ENCODE measurements around the gene MAP3K4. TPM values are rescaled to one million over a fixed set of nuclear protein-coding genes. Genes with fewer than 3 reads are reported as not detected.

The MAP3K4 gene
- total RNA-seq, 1 donor from 2014 or later, result 84.3 TPM

- no peak for TF ChIP-seq CTCF (conservative IDR thresholded peaks at IDR 0.05)
- Mint-ChIP-seq H3K4me3 (no peak overlapping the region), H3K9me3 (no peaks in the 10 kb centered on the region), H3K36me3 (ENCODE audit: low read depth) (peaks cover 40% of the 10 kb centered on the region), H3K27me3 (ENCODE audit: low read depth) (no peaks in the 10 kb centered on the region), H3K4me1 (no peaks in the 10 kb centered on the region), H3K27ac (ENCODE audit: unreplicated experiment) (no peak overlapping the region)
- no peak for DNase-seq (ENCODE audit: low read depth, low spot score)
These were observed 117.3 kb downstream of the MAP3K4 start for GRCh38 chr6:161108916-161109315.

- Mint-ChIP-seq H3K9me3 (no peaks in the 10 kb centered on the region), H3K27ac (ENCODE audit: unreplicated experiment) (no peak overlapping the region), H3K4me1 (no peaks in the 10 kb centered on the region), H3K4me3 (no peak overlapping the region), H3K27me3 (ENCODE audit: low read depth) (no peaks in the 10 kb centered on the region), H3K36me3 (ENCODE audit: low read depth) (peaks cover 40% of the 10 kb centered on the region)
- TF ChIP-seq CTCF (conservative IDR thresholded peaks at IDR 0.05), result no peak
- no peak for DNase-seq (ENCODE audit: low read depth, low spot score)
These were observed 117.8 kb downstream of the MAP3K4 start for GRCh38 chr6:161109366-161109765.

GRCh38 chr6:161110028-161110779 lies 118.6 kb downstream of the MAP3K4 start:
- Mint-ChIP-seq H3K27ac (ENCODE audit: unreplicated experiment) (no peak overlapping the region), H3K27me3 (ENCODE audit: low read depth) (no peaks in the 10 kb centered on the region), H3K4me3 (no peak overlapping the region), H3K36me3 (ENCODE audit: low read depth) (peaks cover 37% of the 10 kb centered on the region), H3K4me1 (no peaks in the 10 kb centered on the region), H3K9me3 (no peaks in the 10 kb centered on the region)
- no peak for TF ChIP-seq CTCF (conservative IDR thresholded peaks at IDR 0.05)
- no peak for DNase-seq (ENCODE audit: low read depth, low spot score)

GRCh38 chr6:161111261-161111660 lies 119.7 kb downstream of the MAP3K4 start:
- Mint-ChIP-seq H3K4me1 (no peaks in the 10 kb centered on the region), H3K9me3 (no peaks in the 10 kb centered on the region), H3K27ac (ENCODE audit: unreplicated experiment) (no peak overlapping the region), H3K4me3 (no peak overlapping the region), H3K36me3 (ENCODE audit: low read depth) (peaks cover 38% of the 10 kb centered on the region), H3K27me3 (ENCODE audit: low read depth) (no peaks in the 10 kb centered on the region)
- DNase-seq (ENCODE audit: low read depth, low spot score), result no peak
- no peak for TF ChIP-seq CTCF (conservative IDR thresholded peaks at IDR 0.05)

GRCh38 chr6:161115468-161115867 lies 123.9 kb downstream of the MAP3K4 start:
- peaks cover 15% of the 10 kb centered on the region for H3K9me3 Mint-ChIP-seq
- H3K4me1 Mint-ChIP-seq, result no peaks in the 10 kb centered on the region
- H3K4me3 Mint-ChIP-seq, result no peak overlapping the region
- no peaks in the 10 kb centered on the region for H3K27me3 Mint-ChIP-seq (ENCODE audit: low read depth)
- TF ChIP-seq CTCF (conservative IDR thresholded peaks at IDR 0.05), result no peak
- peaks cover 52% of the 10 kb centered on the region for H3K36me3 Mint-ChIP-seq (ENCODE audit: low read depth)
- H3K27ac Mint-ChIP-seq (ENCODE audit: unreplicated experiment), result no peak overlapping the region
- no peak for DNase-seq (ENCODE audit: low read depth, low spot score)

All from neural crest cell (in vitro differentiated cells).